Transverse colon (tissue), 3 donors: Measurements from ENCODE around the gene SEPHS1.

Experiments used
- EP300 ChIP-seq: sonication (generic); formaldehyde crosslinking; IDR thresholded peaks from one replicate; pipeline ENCODE4 v1.6.1; 2017; ENCODE audit warnings: antibody characterized with exemption, low read depth
- POLR2A ChIP-seq: fragments of 450-650 bp; IDR thresholded peaks from one replicate; pipeline ENCODE4 v1.6.1; 2016; ENCODE audit warnings: antibody characterized with exemption, mild to moderate bottlenecking, moderate library complexity
- POLR2AphosphoS5 ChIP-seq, 3 donors: sonication (generic); formaldehyde crosslinking; IDR thresholded peaks; one replicate each; pipeline ENCODE4 v1.6.1; 2016; ENCODE audit warnings: antibody characterized with exemption in 3 of 3

DNA sequence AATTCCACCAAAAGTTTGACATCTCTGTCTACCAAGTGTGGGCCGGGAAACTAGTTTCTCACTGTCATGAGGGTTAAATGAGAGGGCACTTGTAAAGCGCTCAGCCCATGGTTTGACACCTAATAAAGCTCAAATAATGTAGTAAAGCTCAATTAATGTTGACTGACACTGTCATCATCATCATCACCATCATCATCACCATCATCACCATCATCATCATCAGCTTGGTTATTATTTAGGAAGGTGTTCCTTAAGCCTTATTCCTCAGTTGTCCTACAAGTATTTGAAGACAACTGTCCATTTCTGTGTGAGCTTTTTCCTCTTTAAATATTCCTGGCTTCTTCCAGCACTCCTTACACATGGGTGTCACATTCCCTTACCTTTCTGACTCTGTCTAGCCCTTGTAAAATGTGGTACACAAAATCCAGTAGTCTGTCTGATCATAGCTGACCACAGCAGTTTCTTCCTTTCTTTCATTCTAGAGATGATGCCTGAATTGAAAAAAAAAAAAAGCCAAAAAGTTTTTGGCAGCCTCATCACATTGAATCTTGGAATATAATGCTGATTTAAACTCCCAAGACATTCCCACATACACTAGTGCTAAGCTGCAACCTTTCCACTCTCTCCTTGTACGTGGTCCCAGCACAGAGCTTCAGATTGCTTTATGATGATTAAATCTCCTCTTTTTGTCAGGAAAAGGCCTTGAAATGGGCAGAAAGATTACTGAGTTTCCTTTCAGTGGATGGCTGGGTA, 40.6 kb upstream of the SEPHS1 start:
- TF ChIP-seq POLR2A (no peak), POLR2AphosphoS5 (IDR thresholded peaks at IDR 0.05) (no peak), EP300 (no peak)
